NCI-H2227 treated with DMSO at 0.1 percent for 48 hours (cell line): ENCODE data around the gene PML.
A peak's percentile ranks its signal among the peaks of the same experiment; 100 is the strongest.

Experiments
- DNase-seq: peaks from one replicate; lab custom pipeline; 2025; lab: John Stamatoyannopoulos, UW

PML gene

DNA sequence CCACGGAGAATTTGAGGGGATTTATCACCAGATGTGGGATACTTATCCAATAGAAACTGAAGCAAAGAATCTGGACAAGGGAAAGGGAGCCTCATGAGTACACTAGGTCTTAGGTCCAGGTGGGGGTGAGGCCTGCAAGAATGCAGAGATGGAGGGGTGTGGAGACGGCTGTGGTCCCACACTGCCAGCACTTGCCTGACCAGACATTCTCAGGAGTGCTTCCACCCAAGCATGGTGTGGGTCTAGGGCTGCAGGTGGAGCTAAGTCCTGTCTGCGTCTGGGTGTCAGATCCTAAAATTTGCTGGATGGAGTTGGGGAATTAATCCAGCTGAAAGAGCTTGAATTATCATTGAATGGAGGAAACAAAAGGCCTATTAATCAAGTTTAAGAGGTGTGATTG lies 14.4 kb downstream of the PML start:
- no peak for DNase-seq

DNA sequence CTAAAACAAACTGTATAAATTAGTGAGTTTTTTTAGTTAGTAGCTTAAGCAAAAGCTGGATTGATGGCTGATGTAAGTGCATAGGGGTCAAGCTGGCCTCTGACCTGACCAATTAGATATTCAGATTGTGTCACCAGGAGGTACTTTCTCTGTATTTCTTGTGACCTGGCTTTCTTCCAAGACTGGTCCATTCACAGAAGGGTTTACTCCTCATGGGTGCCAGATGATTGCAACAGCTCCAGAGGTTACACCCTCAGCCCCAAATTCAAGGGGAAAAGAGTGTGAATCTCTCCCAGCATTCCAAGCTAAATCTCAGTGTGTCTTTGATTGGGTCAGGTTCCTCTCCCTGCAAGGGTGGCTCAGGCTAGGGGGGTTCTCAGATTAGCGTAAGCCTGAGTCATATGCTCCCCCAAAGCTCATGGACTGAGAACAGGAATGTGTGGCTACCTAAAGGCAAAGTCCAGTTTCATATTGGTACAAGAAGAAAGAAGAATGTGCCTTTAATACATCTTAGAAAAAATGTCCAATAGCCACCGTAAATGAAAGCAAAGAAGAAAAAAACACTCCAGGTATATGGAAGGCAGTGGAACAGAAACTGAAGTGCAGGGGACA lies 16.5 kb downstream of the PML start:
- DNase-seq: no peak

DNA sequence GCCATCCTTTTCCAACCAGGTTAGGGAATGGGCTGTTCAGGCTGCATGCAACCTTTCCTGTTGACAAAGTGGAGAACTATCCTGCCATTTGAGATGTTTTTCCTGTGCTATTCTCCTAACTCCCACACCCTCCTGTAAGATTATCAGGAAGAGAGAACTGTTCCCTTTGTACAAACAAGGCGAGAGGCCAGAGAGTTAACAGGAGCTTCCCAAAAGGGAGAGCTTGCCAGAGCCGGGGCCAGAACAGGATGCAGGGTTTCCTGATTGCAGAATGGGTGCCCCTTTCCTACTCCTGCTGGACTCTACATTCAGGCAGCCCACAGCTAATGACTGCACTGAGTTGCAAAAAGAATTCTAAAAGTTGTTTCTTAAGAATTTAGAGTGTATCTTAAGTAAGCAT lies 17.1 kb downstream of the PML start:
- DNase-seq: no peak

DNA sequence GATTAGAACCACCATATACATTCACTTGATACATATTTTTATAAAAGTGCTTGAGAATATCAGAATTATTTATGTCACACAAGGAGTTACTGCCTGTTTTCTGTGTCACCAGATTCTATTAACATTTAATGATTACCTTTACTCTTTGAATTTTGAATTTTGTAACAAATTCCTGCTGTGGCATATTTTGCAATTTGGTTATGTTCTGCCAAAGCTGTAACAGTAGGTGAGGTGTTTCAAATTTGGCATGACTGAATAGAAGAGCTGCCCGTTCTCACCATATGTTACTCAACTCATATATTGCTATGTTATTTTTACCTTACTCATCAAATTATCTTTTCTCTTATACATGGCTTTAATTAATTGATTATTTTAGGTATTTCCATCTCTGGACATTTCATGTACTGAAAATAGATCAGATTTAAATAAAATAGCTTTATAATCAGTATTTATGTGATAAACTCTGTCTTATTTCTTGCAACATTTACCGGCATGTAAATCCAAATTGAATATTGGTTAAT lies 18.9 kb downstream of the PML start:
- no peak for DNase-seq

DNA sequence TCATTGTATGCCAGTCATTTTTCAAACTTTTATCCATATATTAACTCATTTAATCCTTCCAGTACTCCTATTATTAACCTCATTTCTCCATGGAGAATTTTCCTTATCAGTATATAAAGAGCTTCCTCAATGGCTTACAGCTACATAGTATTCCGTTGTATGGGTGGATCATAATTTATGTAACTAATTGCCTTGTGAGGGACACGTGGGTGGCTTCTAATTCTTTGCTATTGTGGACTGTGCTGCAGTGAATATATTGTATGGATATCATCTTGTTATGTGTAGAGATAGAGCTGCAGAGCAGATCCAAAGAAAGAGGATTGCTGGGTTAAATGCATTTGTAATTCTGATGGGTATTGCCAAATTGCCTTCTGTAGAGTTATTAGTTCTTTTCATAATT lies 25.2 kb downstream of the PML start:
- DNase-seq: no peak

DNA sequence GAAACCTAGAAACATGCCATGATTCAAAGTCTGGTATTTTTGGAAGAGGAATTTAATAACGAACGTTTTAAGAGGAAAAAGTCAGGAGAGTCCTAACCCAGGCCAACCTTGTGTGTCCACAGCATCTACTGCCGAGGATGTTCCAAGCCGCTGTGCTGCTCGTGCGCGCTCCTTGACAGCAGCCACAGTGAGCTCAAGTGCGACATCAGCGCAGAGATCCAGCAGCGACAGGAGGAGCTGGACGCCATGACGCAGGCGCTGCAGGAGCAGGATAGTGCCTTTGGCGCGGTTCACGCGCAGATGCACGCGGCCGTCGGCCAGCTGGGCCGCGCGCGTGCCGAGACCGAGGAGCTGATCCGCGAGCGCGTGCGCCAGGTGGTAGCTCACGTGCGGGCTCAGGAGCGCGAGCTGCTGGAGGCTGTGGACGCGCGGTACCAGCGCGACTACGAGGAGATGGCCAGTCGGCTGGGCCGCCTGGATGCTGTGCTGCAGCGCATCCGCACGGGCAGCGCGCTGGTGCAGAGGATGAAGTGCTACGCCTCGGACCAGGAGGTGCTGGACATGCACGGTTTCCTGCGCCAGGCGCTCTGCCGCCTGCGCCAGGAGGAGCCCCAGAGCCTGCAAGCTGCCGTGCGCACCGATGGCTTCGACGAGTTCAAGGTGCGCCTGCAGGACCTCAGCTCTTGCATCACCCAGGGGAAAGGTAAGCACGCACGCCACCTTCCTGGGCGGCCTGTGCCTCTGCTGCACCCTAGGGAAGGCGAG lies 28.4 kb downstream of the PML start:
- no peak for DNase-seq

DNA sequence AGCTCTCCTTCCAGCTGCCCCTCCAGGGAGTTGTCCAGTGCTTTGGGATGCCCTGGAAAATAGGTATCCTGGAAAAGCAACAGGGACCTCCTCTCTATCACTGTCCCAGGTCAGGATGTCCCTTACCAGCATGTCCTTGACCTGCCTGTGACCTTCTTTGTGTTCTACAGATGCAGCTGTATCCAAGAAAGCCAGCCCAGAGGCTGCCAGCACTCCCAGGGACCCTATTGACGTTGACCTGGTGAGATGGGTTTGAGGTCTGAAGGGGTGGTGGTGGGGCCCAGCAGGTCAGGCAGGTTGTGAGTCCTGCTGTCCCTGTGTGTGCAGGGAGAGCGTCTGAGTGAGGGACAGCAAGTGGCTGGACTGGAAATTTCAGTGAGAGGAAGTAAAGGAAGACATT lies 30.2 kb downstream of the PML start:
- DNase-seq: no peak

DNA sequence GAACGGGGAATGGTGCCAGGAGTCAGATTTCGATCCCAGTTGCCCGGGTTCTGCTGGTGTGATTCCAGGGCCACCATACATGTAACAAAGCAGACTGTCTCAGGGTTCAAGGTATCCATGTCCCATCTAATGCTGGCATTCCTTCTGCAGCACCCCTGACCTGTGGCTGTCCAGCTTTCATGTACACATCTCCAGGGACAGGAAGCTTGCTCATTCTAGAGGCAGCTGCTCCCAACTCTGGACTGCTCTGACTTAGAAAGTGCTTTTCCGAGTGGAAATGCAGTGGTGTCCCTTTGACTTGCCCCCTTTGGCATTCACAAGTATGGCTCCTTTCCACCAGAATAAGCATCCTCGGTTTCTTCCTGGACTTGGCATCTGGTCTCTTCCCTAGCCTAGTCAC lies 30.9 kb downstream of the PML start:
- DNase-seq: no peak

DNA sequence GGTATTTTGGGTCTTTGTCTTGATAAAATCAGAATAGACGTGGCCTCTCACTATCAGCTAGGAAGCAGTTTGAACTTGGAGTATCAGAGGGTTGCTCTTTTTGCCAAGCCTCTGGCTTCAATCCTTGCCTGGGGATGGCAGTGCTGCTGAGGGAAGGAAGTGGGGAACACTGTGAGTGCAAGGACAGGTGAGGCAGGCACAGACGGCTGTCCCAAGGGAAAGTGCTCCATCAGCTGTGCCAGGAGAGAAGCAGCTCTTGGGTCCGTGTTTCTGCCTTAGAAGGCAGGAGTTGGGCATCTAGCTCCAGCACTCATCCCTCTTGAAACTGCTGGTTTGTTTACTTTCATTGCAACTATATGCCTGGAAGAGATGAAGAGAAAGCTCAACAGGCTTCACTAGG lies 33.2 kb downstream of the PML start:
- DNase-seq: no peak

DNA sequence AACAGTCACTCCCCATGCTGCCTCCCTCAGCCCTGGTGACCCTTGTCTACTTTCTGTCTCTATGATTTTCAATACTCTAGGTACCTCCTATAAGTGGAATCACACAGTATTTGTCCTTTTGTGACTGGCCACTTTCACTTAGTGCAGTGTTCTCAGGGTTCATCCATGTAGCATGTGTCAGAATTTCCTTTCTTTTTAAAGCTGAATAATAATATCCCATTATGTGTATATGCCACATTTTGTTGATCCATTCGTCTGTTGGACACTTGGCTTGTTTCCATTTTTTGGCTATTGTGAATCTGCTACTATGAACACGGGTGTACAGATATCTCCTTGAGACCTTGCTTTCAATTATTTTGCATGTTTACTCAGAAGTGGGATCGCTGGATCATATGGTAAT lies 34.1 kb downstream of the PML start:
- no peak for DNase-seq

DNA sequence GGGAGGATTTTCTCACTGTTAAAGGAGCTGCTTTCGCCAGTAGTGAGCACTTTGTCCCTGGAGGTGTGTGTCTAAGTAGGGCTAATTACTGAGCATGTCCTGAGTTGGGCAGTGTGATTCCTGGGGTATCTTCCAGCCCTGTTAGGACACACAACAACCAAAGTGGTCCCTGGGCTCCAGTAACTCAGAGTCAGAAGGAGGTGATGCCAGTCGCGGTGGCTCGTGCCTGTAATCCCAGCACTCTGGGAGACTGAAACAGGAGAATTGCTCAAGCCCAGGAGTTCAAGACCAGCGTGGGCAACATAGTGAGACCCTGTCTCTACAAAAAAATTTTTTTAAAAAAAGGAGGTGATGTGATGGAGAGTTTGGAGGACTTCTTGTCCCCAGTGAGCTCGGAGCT lies 37.5 kb downstream of the PML start:
- no peak for DNase-seq

DNA sequence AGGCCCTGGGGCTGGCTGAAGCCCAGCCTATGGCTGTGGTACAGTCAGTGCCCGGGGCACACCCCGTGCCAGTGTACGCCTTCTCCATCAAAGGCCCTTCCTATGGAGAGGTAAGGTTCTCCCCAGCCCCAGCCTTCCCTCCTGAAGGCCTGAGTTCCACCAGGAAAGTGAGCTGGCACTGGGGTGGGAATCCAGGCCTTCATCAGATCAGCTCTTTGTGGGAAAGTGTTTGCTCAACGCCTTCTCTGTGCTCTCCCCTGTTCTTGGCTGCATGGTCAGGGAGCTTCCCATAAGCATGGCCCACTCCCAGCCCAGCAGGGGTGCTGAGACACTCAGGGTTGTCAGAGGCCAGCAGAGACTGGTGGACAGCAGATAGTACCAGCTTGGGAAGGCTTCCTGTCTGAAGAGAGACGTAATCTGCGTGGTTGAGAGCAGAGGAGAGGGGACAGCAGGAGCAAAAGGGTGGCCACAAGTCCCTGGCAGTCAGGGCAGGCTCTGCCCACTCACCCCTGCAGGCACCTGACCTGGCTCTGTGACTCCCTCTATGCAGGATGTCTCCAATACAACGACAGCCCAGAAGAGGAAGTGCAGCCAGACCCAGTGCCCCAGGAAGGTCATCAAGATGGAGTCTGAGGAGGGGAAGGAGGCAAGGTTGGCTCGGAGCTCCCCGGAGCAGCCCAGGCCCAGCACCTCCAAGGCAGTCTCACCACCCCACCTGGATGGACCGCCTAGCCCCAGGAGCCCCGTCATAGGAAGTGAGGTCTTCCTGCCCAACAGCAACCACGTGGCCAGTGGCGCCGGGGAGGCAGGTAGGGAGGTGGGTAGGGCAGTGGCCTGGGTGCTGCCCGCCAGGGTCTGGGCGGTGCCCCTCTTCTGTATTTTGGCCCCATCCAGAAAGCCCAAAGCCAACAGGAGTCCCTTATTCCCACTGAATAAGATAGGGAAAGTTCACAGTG lies 38.4 kb downstream of the PML start:
- no peak for DNase-seq

DNA sequence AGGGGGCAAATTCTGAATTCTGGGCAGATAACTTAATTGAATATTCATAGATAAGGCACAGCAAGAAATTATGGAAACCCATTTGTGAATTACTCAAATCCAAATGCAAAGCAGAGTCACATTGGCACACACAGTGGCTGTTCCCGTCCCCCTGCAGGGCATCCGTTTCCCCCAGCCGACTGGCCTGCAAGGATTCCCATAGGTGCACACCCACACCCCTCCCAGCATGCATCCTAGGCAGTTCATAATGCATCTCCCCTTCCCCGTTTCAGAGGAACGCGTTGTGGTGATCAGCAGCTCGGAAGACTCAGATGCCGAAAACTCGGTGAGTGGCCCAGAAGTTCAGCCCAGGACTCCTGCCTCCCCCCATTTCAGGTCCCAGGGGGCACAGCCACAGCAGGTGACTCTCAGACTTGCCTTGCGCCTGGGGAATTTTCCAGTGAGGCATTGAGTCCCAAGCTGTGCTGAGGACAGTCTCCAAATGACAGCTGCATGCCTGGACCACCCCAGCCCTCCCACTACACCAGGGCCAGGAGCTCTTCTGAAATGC lies 39.8 kb downstream of the PML start:
- no peak for DNase-seq

DNA sequence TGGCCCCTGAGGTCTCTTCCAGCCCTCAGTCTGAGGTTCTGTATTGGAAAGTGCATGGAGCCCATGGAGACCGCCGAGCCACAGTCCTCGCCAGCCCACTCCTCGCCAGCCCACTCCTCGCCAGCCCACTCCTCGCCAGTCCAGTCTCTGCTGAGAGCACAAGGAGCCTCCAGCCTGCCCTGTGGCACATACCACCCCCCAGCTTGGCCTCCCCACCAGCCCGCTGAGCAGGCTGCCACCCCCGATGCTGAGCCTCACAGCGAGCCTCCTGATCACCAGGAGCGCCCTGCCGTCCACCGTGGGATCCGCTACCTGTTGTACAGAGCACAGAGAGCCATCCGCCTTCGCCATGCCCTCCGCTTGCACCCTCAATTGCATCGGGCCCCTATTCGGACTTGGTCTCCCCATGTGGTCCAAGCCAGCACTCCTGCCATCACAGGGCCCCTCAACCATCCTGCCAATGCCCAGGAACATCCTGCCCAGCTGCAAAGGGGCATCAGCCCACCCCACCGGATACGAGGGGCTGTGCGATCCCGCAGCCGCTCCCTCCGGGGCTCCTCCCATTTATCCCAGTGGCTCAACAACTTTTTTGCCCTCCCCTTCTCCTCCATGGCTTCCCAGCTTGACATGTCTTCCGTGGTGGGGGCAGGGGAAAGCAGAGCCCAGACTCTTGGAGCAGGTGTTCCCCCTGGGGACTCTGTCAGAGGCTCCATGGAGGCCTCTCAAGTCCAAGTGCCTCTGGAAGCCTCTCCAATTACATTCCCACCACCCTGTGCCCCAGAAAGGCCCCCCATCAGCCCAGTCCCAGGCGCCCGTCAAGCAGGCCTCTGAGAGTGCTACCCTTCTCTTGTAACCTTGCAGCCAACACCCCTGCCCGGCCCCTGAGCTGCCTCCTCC lies 40.9 kb downstream of the PML start:
- no peak for DNase-seq

DNA sequence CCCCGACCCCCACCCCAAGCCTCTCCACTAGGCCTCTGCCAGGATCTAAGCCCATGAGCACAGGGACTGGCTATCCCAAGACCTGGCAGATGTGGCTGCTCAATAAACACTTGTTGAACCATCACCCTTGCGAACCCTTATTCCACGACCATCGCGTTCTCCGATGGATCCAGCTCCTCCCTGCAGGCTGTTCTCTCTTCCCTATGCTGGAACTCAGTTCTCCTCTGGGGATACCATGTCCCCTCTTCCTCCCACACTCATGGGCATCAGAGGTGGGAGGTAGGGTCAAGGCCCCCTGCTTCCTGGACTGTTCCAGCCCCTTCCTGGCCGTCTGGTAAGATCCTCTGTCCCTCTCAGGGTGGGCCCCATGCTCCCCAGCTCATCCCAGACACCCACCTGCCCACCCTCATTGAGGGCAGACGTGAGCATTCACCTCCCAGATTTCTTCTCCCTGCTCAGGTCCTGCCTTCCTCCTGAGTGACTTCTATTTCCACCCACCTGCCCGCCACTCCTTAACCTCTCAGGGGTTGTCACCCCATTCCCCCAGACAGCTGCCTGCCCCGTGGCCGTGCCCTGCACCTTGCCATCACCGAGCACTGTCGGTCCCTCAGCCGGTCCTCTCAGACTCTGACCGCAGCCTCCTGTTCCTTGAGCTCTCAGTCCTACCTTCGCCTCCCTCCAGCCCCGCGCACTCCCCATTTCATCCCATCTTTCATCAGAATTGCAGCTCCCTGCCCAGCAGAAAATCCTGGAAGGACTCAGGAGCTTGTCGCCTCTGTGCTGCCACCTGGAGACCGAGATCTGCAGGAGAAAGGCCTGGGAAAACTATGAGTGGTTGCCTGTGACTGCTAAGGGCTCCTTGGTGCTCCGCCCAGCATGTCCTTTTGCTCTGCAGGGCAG lies 42.0 kb downstream of the PML start:
- DNase-seq: peak; percentile 47

DNA sequence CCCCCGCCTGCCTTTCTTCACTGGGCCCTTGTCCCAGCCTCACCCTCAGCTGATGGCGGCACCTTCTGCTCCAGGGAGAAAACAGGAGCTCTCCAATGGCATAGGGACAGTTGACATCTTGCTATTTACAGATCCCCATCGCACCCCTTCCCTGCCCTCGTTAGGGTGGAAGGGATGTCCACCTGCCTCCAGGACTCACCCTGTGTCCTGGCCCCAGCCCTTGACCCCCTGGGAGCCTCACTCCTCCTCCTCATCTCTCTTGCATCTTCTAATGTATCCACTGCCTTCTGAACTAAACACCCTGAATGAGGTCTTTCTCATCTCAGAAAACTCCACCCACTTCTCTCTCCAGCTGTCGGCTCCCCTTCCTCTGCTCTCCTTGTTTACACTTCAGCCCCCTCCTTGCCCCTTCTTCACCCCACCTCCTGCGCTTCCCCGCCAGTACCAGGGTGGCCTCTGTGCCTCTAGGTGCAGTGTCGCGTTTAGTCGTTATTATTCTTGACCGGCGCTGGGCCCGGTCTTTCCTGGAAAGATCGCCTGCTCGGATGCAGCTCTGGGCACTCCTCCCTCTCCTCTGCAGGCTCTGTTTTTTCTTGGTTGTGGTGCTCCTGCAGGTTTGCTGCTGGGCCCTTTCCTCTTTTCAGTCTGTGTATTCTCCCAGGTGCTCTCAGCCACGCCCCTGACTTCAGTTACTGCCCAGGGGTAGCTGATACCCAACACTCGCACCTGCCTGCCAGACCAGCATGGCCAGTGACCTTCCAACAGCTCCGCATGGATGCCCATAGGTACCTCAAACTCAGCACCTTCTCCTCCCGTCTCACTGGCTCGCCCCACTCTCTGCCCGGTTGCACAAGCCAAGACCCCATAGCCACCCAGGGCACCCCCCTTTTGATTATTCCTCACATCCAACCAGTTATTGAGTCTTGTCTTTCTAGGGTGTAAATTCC lies 42.9 kb downstream of the PML start:
- peak; percentile 5 for DNase-seq

DNA sequence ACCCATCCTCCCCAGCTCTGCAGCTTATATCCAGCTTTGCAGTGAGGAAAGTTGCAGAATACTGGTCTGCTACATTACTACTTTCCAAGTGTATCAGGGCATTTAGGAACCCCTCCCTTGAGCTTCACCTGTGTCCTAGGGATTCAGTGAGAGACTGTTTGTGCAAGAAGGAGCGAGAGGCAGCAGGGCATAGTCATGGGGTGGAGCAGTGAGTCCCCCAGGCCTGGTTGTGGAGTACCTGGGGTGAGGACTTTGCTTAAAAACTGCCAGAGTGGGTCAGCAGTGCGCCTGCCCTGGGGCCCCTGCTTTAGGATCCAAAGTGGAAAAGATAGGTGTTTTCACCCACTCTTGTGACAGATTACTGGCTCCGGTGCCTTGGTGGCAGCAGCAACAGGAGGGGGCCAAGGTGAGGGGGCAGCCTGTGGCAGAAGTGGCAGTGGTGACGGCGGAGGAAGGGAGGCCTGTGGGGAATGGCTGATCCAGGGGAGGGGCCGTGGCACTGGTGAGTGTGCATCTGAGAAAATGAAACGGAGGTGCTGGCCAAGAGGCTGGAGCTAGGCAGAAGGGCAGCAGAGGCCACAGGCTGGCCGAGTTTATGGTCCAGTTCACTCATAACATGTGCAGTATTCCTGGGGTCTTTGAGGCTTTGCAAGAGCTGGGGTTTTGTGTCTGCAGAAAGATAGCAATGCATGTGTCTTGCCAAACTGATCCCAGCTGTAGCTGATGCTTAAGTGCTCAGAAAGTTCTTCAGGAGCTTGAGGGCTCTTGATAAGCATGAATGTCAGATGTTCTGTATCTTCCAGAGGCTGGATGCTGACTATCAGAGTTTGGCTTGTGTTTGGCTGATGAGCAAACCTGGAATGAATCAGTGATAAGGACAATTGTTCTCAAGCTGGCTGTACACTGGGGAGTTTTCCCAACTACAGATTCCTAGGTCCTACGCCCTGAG lies 44.5 kb downstream of the PML start:
- DNase-seq: no peak

DNA sequence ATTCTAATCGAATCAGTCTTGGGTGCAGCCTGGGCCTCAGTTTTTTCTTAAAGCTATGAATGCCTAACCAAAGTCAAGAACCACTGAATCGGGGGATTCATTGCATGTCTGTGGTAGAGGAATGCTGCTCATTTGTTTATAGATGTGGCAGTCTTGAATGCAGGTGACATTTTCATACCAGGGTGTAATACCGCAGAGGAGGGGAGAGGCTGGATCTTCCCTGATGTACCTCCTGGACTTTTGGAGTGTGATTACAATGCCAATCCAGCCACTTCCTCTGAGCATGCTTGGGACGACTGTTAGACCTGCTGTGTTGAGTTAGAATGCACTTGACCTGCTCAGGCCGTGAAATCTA lies 45.1 kb downstream of the PML start:
- no peak for DNase-seq
